ENCODE results near the gene CASQ1. TPM values are rescaled to one million over a fixed set of nuclear protein-coding genes. Genes with fewer than 3 reads are reported as not detected.

CASQ1 gene
- total RNA-seq: 0.23 to 0.25 TPM in 2 of 3 replicates, not detected in the other
- long read RNA-seq, partial matches to known transcripts: 0 of 1 reads
- long read RNA-seq, other reads (novel, unspliced or antisense): 0 of 1 reads

- H3K4me3 Mint-ChIP-seq (ENCODE audit: unreplicated experiment): no peak within 1 kb of the TSS
- H3K9me3 Mint-ChIP-seq (ENCODE audit: low read depth): no peaks in the 10 kb centered on the region
- H3K4me1 Mint-ChIP-seq (ENCODE audit: low read depth): peaks cover 10% of the 10 kb centered on the region
- H3K27me3 Mint-ChIP-seq (ENCODE audit: low read depth): peaks cover 5% of the 10 kb centered on the region
- no peak for TF ChIP-seq CTCF (IDR thresholded peaks at IDR 0.05)
- no peak for DNase-seq (ENCODE audit: low spot score)
- no peaks in the 10 kb centered on the region for H3K36me3 Mint-ChIP-seq (ENCODE audit: low read depth)
- no peak within 1 kb of the TSS for H3K27ac Mint-ChIP-seq (ENCODE audit: unreplicated experiment)
Observed at GRCh38 chr1:160189649-160190625, at the start of gene CASQ1. TSS of gene CASQ1 (plus strand) at chr1:160190575. CDS start at chr1:160190752, 177 bp downstream.

GRCh38 chr1:160143695-160144094 lies 46.7 kb upstream of the CASQ1 start:
- Mint-ChIP-seq H3K4me1 (ENCODE audit: low read depth) (no peaks in the 10 kb centered on the region), H3K36me3 (ENCODE audit: low read depth) (peaks cover 2% of the 10 kb centered on the region), H3K27ac (ENCODE audit: unreplicated experiment) (no peak overlapping the region), H3K4me3 (ENCODE audit: unreplicated experiment) (no peak overlapping the region), H3K9me3 (ENCODE audit: low read depth) (no peaks in the 10 kb centered on the region), H3K27me3 (ENCODE audit: low read depth) (peaks cover 13% of the 10 kb centered on the region)
- DNase-seq (ENCODE audit: low spot score): no peak
- TF ChIP-seq CTCF (IDR thresholded peaks at IDR 0.05): no peak

- H3K4me3 Mint-ChIP-seq (ENCODE audit: unreplicated experiment): no peak overlapping the region
- H3K27me3 Mint-ChIP-seq (ENCODE audit: low read depth): peaks cover 10% of the 10 kb centered on the region
- DNase-seq (ENCODE audit: low spot score): no peak
- no peak for TF ChIP-seq CTCF (IDR thresholded peaks at IDR 0.05)
- H3K4me1 Mint-ChIP-seq (ENCODE audit: low read depth): peaks cover 12% of the 10 kb centered on the region
- no peak overlapping the region for H3K27ac Mint-ChIP-seq (ENCODE audit: unreplicated experiment)
- peaks cover 2% of the 10 kb centered on the region for H3K36me3 Mint-ChIP-seq (ENCODE audit: low read depth)
- H3K9me3 Mint-ChIP-seq (ENCODE audit: low read depth): no peaks in the 10 kb centered on the region
Observed at GRCh38 chr1:160144921-160145320, 45.5 kb upstream of the CASQ1 start.

GRCh38 chr1:160146107-160146506 lies 44.3 kb upstream of the CASQ1 start:
- no peak for TF ChIP-seq CTCF (IDR thresholded peaks at IDR 0.05)
- Mint-ChIP-seq H3K4me3 (ENCODE audit: unreplicated experiment) (no peak overlapping the region), H3K36me3 (ENCODE audit: low read depth) (no peaks in the 10 kb centered on the region), H3K9me3 (ENCODE audit: low read depth) (no peaks in the 10 kb centered on the region), H3K27me3 (ENCODE audit: low read depth) (peaks cover 8% of the 10 kb centered on the region), H3K4me1 (ENCODE audit: low read depth) (peaks cover 16% of the 10 kb centered on the region), H3K27ac (ENCODE audit: unreplicated experiment) (no peak overlapping the region)
- no peak for DNase-seq (ENCODE audit: low spot score)

GRCh38 chr1:160148121-160148520 lies 42.3 kb upstream of the CASQ1 start:
- H3K9me3 Mint-ChIP-seq (ENCODE audit: low read depth): no peaks in the 10 kb centered on the region
- no peak overlapping the region for H3K4me3 Mint-ChIP-seq (ENCODE audit: unreplicated experiment)
- DNase-seq (ENCODE audit: low spot score): no peak
- no peak for TF ChIP-seq CTCF (IDR thresholded peaks at IDR 0.05)
- no peaks in the 10 kb centered on the region for H3K27me3 Mint-ChIP-seq (ENCODE audit: low read depth)
- peaks cover 16% of the 10 kb centered on the region for H3K4me1 Mint-ChIP-seq (ENCODE audit: low read depth)
- no peaks in the 10 kb centered on the region for H3K36me3 Mint-ChIP-seq (ENCODE audit: low read depth)
- H3K27ac Mint-ChIP-seq (ENCODE audit: unreplicated experiment): no peak overlapping the region

Measured in chondrocyte (in vitro differentiated cells).